NCI-H2171 treated with DMSO at 0.1 percent for 48 hours (cell line): ENCODE measurements around the gene LDLRAD3.
"Not testable (repeated sequence)": the region's sequence is repeated elsewhere in the genome, so short reads cannot be mapped to it uniquely, and the experiment has no call there.

ENCODE experiments used
- DNase-seq: peaks from one replicate; lab custom pipeline; 2025; lab: John Stamatoyannopoulos, UW

LDLRAD3 gene

DNA sequence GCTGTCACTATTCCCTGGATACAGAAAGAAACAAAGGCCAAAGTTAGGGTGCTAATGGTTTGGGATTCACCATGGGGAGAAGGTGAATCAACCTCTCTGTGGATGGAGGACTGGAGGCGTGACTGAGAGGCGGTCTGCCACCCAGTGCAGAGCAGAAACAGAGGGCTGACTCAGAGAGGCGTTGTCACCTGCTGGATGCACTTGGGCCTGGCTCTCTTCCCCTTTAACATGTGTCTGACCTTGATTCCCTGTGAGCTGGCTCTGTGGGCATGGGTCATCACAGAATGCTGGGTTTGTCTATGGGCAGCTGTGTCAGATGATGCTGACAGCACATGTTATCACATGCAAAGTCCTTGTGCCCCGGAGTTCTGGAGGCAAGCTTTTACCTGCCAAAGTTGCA lies 75.9 kb downstream of the LDLRAD3 start:
- no peak for DNase-seq

DNA sequence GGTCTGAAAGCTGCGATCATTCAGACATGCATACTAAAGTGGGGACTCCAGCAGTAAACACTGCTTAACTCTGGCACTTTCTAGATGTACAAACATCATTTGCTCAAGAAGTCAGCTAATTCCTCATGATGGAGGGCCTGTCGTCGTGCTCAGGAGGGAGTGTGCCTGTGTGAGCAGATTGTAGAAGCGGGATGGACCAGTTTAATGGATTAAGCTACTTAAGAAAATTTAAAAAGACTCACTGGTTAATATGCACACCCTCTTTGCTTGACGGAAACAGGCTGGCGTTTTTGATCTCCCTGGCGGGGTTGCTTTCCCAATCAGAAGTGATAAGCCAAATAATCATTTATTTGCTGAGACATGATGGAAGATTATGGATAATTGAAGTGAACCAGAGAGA lies 79.0 kb downstream of the LDLRAD3 start:
- no peak for DNase-seq

DNA sequence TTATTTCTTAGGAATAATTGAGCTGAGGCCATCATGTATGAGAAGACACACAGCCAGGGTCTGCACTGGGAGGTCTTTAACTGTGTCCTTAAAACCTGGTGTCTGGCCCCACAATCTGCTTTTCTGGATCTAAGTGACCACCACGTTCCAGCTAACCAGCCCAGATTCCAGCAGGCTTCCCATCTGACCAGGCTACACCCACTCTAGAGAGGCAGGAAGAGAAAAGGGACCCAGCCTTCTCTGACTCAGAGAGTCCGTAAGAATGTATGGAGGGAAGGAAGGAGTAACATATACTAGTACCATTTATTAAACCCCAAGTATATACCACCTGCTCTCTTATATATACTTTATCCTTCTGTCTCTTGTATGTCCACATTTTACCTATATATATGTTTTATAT lies 80.1 kb downstream of the LDLRAD3 start:
- DNase-seq = no peak

GRCh38 chr11:36024716-36025115 lies 80.9 kb downstream of the LDLRAD3 start:
- no peak for DNase-seq

- DNase-seq = no peak
Observed at GRCh38 chr11:36026315-36026968, 82.6 kb downstream of the LDLRAD3 start.

- DNase-seq = no peak
Observed at GRCh38 chr11:36027731-36028130, 83.9 kb downstream of the LDLRAD3 start.

DNA sequence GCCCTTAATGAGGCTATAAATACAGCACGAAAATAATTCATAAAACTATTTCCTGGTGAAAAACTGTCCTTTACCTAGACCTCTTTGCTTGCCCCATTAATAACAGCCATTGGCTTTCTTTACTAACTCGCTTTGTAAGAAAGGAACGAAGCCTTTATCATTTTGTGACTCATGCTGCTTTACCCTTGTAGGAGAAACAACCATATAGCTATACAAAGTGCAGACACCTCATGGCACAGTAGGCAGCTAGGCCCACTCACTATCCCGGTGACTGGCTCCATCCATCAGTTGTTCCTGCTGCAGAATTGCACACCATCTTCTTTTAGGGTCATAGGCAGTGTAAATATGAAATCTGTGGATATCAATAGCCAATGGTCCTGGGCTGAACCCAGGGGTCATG lies 85.8 kb downstream of the LDLRAD3 start:
- no peak for DNase-seq

- peak; percentile 97 for DNase-seq
Observed at GRCh38 chr11:36030731-36031281, 86.9 kb downstream of the LDLRAD3 start.

- no peak for DNase-seq
Observed at GRCh38 chr11:36033082-36033751, 89.4 kb downstream of the LDLRAD3 start.

GRCh38 chr11:36033936-36034335 lies 90.1 kb downstream of the LDLRAD3 start:
- DNase-seq = no peak

DNA sequence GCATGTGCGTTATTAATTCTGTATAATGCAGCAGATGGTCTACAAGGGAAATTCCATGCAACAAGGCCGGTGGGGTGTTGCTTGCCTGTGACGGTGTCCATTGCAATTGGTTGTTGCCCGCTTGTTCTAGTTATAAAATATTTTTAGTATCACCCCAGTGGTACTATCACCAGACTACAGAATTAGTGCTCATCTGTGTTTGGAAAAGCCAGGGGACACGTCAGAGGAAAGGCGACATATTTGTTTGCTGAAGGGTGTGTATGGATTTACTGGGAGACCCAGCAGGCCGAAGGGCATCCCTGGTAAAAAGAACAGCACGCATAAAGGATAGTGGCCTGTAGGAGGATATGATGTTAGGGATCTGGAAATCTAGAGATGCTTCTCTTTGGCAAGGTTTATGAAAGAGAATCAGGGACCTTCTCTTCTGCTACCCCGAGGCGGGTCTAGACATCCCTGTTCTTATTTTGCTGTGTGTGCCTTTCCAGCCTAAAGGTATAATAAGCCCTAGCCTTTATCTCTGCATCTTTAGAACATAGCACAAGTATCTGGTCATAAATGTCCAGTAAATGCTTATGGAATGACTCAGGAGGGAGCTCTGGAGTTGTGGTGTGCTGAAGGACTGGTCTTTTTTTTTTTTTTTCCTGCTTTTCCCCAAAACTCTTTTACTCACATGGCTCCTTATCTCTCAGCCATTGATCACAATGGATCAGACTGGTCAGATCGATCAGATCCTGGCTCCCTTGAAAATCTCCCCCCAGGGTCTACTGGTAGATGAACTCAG lies 90.9 kb downstream of the LDLRAD3 start:
- DNase-seq = no peak

- DNase-seq = no peak
Observed at GRCh38 chr11:36035454-36035853, 91.6 kb downstream of the LDLRAD3 start.

DNA sequence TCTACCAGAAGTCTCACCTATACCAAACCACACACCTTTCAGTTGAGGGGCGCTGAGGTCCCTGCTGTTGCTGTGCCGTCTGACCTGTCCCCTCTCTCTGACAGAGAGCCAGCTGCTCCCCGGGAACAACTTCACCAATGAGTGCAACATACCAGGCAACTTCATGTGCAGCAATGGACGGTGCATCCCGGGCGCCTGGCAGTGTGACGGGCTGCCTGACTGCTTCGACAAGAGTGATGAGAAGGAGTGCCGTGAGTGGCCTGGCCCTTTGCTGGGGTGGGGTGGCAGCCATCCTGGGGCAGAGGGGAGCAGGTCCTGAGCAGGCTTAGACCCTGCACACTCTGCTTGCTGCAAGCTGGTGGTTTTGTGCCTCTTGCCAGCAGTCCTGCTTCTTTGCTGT lies 92.1 kb downstream of the LDLRAD3 start:
- DNase-seq = no peak

GRCh38 chr11:36037031-36037430 lies 93.2 kb downstream of the LDLRAD3 start:
- DNase-seq = no peak

- DNase-seq = no peak
Observed at GRCh38 chr11:36038541-36038940, 94.7 kb downstream of the LDLRAD3 start.

DNA sequence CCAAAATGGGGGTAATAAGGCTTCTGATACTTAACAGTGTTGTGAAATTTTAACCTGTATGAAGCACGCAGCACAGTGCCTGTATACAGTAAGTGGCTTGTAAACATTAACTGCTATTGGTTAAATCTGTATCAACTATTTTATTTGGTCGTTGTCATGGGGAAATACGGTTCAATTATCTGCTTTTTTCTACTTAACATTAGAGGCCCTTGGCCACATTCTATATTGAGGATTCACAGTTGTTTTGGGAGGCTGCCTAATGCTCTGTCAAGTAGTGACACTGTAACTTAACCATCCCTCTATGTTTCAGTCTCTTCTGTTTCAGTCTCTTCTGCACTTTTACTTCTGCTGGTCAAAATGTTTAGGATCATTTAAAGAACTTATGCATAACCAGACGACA lies 95.6 kb downstream of the LDLRAD3 start:
- no peak for DNase-seq

- peak; percentile 27 for DNase-seq
Observed at GRCh38 chr11:36041988-36042611, 98.2 kb downstream of the LDLRAD3 start.

DNA sequence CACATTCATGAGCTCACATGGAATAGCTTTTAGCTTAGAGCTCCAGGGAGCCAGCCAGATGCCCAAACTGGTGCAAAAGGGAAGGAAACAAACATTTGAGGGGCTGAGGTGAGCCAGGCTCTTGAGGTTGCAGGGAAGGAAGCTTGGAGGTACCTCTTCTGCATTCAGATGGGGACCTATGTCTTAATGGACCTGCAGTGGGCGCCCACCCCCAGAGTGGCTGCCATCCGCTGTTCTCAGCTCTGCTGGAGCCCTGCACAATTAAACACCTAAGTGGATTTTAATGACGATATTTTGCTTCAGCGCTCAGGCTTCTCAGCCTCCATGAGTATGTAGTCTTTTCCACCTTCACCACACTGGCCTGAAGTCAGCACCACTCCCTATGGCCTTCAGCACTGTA lies 100.8 kb downstream of the LDLRAD3 start:
- DNase-seq = no peak

DNA sequence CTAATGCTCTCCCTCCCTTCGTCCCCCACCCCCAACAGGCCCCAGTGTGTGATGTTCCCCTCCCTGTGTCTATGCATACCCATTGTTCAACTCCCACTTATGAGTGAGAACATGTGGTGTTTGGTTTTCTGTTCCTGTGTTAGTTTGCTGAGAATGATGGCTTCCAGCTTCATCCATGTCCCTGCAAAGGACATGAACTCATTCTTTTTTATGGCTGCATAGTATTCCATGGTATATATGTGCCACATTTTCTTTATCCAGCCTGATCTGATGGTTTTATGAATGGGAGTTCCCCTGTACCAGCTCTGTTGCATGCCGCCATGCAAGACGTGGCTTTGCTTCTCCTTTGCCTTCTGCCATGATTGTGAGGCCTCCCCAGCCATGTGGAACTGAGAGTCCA lies 102.1 kb downstream of the LDLRAD3 start:
- DNase-seq = not testable (repeated sequence)

DNA sequence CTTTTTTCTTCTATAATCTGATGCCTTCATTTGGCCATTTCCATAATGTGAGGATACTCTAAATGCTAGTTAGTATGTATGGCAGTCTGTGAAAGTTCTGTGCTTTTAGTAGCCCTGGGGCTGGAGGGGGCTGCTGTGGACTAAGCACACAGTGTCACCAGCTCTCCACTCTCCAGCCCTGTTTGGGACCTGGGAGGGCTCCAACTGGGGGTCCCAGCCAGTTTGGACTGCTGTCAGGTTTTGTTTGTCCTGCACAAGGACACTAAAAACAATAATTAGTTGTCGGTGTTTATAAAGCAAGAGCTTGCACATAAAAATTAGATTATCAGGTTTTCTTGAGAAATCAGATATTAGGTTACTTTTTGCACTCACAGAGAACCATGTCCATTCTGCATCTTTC lies 103.1 kb downstream of the LDLRAD3 start:
- DNase-seq = no peak

GRCh38 chr11:36047344-36047743 lies 103.5 kb downstream of the LDLRAD3 start:
- no peak for DNase-seq

DNA sequence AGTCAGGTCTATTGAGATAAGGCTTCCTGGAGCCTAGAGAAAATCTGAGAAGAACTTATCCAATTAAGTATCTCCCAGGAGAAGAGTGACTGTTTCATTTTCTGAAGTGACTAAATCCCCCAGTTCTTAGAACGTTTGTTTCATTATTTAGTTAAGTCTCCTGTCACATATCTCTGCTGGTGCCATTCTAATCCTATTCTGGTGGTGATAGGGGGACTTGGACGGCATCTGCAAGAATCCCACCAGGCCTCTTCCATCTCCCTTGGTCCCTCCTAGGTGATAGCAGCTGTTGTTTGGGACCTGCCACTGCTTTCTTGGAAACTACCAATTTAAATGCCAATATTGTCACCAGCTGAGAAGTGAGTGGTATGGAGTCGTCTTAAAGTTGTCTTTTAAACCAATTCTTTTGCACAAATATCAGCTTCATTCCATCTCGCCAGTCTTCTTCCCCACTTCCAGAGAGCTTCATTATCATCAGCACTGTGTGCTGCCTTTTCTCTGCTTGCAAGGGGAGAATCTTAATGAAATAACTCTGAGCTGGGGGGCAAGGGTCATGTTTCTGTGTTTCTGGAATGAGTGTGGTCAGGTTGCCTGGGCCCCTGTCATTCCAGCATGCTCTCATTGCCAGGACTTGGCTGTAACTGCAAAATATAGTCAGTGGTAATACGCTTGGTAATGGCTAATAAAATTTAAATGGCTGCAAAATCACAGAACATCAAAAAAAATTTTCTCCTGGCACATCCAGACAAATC lies 104.8 kb downstream of the LDLRAD3 start:
- DNase-seq = no peak
